ENCODE measurements around the gene IFNA2. TPM values are rescaled to one million over a fixed set of nuclear protein-coding genes. Genes with fewer than 3 reads are reported as not detected.

IFNA2 gene
- not detected in 2 replicates for total RNA-seq

DNA sequence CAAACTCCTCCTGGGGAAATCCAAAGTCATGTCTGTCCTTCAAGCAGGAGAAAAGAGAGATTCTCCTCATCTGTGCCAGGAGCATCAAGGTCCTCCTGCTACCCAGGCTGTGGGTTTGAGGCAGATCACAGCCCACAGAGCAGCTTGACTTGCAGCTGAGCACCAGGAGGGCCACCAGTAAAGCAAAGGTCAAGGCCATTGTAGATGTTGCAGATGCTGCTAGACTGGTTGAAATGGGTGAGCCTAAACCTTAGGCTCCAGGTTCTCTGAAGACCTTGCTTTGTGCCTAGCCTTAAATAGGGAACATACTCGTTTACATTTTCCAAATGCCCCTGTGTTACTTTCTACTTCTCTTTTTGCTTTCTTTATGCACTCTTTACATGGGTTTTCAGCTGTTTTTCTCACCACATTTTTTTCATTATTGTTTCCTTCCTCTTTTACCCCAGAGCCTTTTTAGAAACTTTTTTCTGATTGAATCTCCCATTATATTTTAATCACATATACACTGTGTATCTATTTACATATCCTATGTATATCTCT, at the start of gene IFNA2:
IFNA2 (minus strand) TSS at position 268 of the 540 bp plus-strand sequence; CDS start at position 199, 69 bp downstream.

DNA sequence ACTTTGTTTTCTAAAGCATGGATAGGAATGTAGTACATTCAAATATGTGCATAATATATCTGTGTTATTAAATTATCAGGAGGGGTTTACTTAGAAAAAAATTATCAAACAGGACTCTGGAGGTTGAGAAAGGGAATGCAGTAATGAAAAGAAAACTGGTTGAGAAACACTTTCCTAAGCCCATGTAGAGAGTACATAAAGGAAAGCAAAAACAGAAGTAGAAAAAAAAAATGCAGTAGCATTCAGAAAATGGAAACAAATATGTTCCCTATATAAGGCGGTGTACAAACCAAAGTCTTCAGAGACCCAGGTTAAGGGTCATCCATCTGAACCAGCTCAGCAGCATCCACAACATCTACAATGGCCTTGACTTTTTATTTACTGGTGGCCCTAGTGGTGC, 23.6 kb upstream of the IFNA2 start, which contains the start of gene IFNA8:
IFNA8 (plus strand) TSS at position 301 of the 400 bp plus-strand sequence; CDS start at position 361, 60 bp downstream.

DNA sequence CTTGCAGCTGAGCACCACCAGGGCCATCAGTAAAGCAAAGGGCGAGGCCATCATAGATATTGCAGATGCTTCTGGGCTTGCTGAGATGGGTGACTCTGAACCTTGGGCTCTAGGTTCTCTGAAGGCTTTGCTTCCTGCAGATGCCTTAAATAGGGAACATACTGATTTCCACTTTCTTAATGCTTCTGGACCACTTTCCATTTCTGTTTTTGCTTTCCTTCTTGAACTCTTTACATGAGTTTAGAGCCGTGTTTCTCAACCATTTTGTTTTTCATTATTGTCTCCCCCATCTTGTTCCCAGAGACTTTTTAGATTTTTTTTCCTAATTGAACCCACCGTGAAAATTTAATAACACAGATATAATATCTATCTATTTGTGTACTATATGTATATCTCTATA, 17.2 kb downstream of the IFNA2 start, which contains the start of gene IFNA13:
IFNA13 (minus strand) TSS at position 101 of the 400 bp plus-strand sequence; CDS start at position 54, 47 bp downstream.

DNA sequence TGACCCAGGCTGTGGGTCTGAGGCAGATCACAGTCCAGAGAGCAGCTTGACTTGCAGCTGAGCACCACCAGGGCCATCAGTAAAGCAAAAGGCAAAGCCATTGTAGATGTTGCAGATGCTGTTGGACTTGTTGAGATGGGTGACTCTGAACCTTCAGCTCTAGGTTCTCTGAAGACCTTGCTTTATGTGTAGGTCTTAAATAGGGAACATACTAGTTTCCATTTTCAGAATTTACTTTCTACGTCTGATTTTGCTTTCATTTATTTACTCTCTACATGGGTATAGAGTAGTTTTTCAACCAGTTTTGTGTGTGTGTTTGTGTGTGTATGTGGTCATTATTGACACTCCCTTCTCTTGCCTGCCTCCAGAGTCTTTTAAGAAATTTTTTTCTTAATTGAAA, 34.4 kb downstream of the IFNA2 start, which contains the start of gene IFNA6:
IFNA6 (minus strand) TSS at position 101 of the 400 bp plus-strand sequence; CDS start at position 101, 0 bp downstream.

DNA sequence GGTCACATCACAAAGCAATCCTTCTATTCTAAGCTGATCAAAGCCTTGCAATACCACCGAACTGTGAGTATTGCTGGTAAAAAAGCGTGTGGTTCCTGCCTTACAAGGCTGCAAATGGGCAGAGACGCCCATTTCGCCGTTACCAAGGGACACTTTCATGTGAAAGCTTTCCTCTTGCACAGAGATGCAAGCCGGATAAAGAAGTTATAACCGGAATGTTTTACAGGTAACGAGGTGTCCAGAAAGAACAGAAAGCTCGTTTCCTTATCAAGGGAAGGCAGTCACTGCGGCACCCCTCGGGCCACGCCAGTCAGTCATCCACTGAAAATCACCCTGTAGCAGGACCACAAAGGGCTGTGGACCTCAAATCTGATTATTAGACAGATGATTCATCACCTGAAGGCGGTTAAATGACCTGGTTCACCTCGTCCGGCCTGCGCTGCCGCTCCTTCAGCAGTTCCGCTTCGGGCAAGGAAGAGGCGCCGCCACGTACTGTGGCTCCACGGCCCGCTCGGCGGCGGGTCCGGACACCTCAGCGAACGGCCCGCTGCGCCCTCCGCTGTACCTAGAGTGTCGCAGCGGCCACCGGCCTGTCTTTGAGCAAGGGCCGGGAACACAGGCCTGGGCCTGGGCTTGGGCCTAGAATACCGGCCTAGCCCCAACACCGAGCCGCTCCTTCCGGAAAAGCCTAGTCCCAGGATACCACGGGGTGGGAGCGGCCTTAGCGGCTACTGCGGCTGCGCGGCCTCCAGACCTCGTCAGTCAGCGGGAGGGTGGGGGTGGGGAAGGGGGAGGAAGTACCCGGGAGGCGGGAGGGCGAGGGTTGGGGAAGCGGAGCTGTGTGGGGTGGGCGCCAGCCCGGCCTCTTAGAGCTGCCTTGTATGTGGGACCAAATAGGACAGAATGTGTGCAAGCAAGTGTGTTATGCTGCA, 50.2 kb downstream of the IFNA2 start, which contains the start of gene KLHL9:
KLHL9 (minus strand) TSS at position 704 of the 932 bp plus-strand sequence; CDS start at position 159, 545 bp downstream.

Other genes with a start within 250 kb of the IFNA2 start
- gene IFNW1, start 243.6 kb downstream of the IFNA2 start, total RNA-seq = not detected in 2 replicates
- gene IFNA21, start 218.7 kb downstream of the IFNA2 start, total RNA-seq = not detected in 2 replicates
- gene IFNA4, start 197.8 kb downstream of the IFNA2 start, total RNA-seq = not detected in 2 replicates
- not detected in 2 replicates for gene IFNA7, start 183.2 kb downstream of the IFNA2 start, total RNA-seq
- not detected in 2 replicates for gene IFNA10, start 178.3 kb downstream of the IFNA2 start, total RNA-seq
- gene IFNA16, start 168.1 kb downstream of the IFNA2 start, total RNA-seq = not detected in 2 replicates
- not detected in 2 replicates for gene IFNA17, start 157.2 kb downstream of the IFNA2 start, total RNA-seq
- gene IFNA14, start 145.4 kb downstream of the IFNA2 start, total RNA-seq = not detected in 2 replicates
- gene IFNA5, start 80.1 kb downstream of the IFNA2 start, total RNA-seq = 0.09 TPM in 1 of 2 replicates, not detected in the other
- 35.1 and 45.5 TPM in 2 replicates for gene KLHL9, start 50.0 kb downstream of the IFNA2 start, total RNA-seq
- gene IFNA6, start 34.5 kb downstream of the IFNA2 start, total RNA-seq = not detected in 2 replicates
- not detected in 2 replicates for gene IFNA13, start 17.3 kb downstream of the IFNA2 start, total RNA-seq
- gene IFNA8, start 23.7 kb upstream of the IFNA2 start, total RNA-seq = not detected in 2 replicates
- not detected in 2 replicates for gene IFNA1, start 55.0 kb upstream of the IFNA2 start, total RNA-seq
- gene IFNE, start 96.9 kb upstream of the IFNA2 start, total RNA-seq = under 0.01 TPM in 1 of 2 replicates, not detected in the other

Data from dermis lymphatic vessel endothelial cell (primary cell).